ENCODE data around the gene ZFX.

DNA sequence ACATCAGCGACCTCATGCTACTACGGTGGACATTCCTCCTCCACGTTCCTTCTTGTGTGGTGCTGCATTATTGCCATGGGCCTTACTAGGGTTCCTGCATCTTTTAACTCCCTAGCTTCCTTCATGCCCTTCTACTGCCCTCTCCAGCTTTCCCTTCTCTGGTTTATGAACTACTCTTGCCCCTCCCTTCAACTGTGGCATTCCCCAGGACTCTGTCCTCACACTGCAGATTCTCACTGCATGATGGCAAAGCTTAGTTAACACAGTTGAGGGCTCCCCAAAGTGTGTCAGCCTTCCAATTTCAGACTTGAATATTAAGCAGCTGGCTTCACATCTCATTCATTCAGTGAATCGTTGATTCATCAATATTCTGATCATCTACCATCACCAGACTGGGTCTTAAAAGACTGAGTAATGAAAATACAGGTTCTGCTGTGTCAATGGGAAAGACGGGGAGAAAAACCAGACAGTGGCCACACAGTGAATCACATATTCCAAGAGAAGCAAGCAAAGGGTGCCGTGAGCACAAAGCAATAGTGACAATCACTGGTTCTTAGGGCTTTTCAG lies 53.0 kb downstream of the ZFX start:
- TF ChIP-seq EZH2 (IDR thresholded peaks at IDR 0.05) (no peak), EZH2phosphoT487 (IDR thresholded peaks at IDR 0.05) (no peak)
- TF ChIP-seq, protein P1, sequence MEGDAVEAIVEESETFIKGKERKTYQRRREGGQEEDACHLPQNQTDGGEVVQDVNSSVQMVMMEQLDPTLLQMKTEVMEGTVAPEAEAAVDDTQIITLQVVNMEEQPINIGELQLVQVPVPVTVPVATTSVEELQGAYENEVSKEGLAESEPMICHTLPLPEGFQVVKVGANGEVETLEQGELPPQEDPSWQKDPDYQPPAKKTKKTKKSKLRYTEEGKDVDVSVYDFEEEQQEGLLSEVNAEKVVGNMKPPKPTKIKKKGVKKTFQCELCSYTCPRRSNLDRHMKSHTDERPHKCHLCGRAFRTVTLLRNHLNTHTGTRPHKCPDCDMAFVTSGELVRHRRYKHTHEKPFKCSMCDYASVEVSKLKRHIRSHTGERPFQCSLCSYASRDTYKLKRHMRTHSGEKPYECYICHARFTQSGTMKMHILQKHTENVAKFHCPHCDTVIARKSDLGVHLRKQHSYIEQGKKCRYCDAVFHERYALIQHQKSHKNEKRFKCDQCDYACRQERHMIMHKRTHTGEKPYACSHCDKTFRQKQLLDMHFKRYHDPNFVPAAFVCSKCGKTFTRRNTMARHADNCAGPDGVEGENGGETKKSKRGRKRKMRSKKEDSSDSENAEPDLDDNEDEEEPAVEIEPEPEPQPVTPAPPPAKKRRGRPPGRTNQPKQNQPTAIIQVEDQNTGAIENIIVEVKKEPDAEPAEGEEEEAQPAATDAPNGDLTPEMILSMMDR (IDR thresholded peaks at IDR 0.05) = no peak

All from neural progenitor cell (in vitro differentiated cells).